ENCODE results near the gene SLC44A3.

Gene SLC44A3

DNA sequence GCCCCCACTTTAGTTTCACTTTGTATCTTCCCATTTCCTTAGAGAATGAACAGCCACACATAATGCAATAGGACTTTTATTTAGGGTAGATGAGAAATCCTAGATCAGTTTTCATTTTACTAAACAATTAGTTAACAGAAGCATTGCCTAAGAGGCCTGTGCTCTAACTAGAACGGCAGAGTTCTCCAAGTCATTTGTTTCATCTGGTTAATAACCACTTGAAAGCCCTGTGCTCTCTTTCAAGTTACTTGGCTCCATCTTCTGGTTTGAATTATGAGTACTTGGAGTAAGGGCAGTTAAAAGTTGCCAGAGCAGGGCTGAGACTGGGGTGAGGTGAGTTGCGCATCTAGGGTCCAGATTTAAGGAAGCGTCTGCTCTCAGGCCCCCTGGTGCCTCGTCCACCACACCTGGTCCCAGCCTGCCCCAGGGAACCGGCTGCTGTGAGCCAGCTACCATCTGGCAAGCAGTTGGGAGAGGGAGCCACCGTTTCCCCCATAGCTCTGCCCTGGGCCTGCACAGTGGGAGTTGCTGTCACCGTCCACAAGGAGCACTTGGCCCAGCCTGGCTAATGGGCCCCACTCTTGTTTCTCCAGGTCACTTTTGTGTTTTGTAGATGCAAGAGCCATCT is 18.1 kb upstream of the SLC44A3 start:
- TF ChIP-seq, protein P1, sequence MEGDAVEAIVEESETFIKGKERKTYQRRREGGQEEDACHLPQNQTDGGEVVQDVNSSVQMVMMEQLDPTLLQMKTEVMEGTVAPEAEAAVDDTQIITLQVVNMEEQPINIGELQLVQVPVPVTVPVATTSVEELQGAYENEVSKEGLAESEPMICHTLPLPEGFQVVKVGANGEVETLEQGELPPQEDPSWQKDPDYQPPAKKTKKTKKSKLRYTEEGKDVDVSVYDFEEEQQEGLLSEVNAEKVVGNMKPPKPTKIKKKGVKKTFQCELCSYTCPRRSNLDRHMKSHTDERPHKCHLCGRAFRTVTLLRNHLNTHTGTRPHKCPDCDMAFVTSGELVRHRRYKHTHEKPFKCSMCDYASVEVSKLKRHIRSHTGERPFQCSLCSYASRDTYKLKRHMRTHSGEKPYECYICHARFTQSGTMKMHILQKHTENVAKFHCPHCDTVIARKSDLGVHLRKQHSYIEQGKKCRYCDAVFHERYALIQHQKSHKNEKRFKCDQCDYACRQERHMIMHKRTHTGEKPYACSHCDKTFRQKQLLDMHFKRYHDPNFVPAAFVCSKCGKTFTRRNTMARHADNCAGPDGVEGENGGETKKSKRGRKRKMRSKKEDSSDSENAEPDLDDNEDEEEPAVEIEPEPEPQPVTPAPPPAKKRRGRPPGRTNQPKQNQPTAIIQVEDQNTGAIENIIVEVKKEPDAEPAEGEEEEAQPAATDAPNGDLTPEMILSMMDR (IDR thresholded peaks at IDR 0.05), result peak; percentile 72
- no peak for TF ChIP-seq ZFX (IDR thresholded peaks at IDR 0.05; ENCODE audit: borderline replicate concordance)

DNA sequence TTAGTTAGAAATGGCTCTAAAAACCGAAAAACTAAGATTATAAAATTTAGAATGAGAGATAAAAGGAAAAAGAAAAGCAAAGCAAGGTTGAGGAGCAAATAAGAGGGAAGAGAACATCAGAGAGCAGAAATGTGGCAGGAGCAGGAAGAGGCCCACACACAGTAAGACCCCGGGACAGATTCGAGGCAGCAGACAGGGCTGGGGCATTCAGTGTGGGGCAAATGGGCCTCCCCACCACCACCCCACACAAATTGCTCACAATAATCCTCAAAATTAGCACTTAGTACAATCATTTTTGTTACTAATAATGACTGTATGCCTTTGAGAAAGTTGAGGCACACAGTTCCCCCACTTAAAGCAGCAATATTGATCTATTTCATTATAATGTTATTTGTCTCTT is 17.1 kb upstream of the SLC44A3 start:
- H3K27ac ChIP-seq, result no peak overlapping the region
- TF ChIP-seq, protein P1 (IDR thresholded peaks at IDR 0.05), result no peak
- TF ChIP-seq ZFX (IDR thresholded peaks at IDR 0.05; ENCODE audit: borderline replicate concordance), result no peak

More for the DNA sequence above, 18.1 kb upstream of the SLC44A3 start:
- peak overlapping the region; percentile 46 for H3K27ac ChIP-seq

DNA sequence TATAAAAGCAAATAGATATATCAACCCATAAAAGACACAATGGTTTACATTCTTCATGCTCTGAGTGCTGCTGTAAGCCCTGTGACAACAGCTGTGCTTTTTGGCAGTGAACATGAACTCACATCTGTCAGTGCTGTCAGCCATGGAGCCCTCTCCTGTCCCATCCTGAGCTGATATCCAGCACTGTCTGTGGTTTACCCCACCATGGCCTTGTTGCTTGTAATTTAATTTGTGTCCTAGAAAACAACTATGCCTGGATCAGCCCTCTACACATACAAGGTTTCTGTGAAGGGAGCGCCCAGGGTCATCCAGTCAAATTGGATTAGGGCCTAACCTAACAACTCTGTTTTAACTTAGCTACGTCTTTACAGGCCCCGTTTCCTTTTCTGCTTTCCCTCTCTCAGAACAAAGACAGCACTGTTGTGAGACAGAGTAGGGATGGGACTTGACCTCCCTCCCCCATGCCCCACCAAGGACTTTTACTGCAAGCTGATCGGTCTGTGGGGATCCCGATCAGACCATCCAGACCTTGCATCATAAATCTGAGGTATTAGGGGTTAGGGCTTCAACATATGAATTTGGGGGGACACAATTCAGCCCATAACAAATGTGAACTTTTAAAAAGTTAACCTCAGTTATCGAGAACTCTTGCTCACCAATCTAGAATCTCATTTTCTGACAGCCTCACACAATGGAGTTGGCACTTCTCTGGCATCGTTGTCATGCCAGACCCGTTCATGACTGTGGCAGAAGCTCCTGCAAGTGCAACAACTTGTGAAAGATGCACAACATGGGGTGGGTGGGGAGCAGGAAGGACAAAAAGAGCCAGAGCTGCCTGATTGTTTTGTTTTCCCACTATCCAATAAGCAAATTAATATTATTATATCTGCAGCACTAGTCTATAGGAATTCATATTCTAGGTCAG is 16.4 kb upstream of the SLC44A3 start:
- TF ChIP-seq, protein P1 (IDR thresholded peaks at IDR 0.05), result no peak
- TF ChIP-seq ZFX (IDR thresholded peaks at IDR 0.05; ENCODE audit: borderline replicate concordance), result no peak
- H3K27ac ChIP-seq, result no peak overlapping the region

DNA sequence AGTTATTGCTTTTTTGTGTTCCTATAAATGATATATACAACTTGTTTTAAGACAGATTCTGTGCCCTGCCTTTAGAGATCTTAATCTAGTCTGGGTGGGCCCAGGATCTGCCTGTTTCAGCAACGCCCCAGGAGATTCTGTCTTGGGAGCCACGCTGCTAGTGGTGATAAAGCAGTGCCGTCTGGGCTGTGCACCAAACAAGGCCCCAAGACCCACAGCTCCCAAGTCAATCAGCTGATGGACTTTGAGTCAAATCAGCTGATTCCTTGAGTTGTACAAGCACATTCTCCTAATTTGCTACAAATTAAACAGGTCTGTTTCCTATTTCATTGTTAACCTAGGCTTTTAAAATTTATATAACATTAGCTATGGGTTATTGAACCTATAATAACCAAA is 15.7 kb upstream of the SLC44A3 start:
- H3K27ac ChIP-seq, result no peak overlapping the region

DNA sequence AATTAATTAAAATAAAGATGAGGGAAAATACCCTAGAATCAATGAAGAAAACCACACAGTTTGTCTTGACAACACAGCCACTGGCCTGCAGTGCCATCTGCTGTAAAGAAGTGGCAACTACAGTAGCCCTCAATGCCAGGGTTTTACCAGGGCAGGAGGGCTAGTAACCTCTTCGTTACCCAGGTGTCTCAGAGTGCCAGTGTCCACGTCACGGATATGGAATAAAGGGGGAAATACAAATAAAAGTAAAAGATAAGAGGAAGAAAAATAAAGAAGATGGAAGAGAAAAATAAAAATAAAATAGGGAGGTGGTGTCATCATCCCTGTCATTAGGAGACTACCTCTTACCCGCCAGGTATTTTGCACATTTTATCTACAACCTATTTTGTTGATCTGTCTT is 14.2 kb upstream of the SLC44A3 start:
- TF ChIP-seq ZFX (IDR thresholded peaks at IDR 0.05; ENCODE audit: borderline replicate concordance), result no peak
- TF ChIP-seq, protein P1 (IDR thresholded peaks at IDR 0.05), result peak; percentile 97
- no peak overlapping the region for H3K27ac ChIP-seq

More for the DNA sequence above, 15.7 kb upstream of the SLC44A3 start:
- TF ChIP-seq, protein P1 (IDR thresholded peaks at IDR 0.05), result no peak
- no peak for TF ChIP-seq ZFX (IDR thresholded peaks at IDR 0.05; ENCODE audit: borderline replicate concordance)

DNA sequence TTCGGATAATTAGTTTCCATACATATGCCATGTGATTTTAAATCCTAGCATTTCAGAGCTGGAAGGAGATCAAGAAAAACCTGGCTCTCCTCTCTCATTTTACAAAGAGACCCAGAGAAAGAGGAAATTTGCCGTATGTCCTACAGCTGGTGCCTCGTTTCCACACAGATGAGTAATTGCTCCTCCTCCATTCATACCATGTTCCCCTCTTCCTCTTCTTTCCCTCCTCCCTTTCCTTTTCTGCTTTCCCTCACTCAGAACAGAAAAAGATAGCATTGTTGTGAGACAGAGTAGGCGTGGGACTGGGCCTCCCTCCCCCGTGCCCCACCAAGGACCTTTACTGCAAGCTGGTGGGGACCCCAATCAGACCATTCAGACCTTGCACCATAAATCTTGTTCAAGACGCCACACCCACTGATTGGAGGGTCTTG is 13.7 kb upstream of the SLC44A3 start:
- H3K27ac ChIP-seq, result no peak overlapping the region
- TF ChIP-seq ZFX (IDR thresholded peaks at IDR 0.05; ENCODE audit: borderline replicate concordance), result no peak
- TF ChIP-seq, protein P1 (IDR thresholded peaks at IDR 0.05), result no peak
